ENCODE data around the gene GAS7. TPM values are rescaled to one million over a fixed set of nuclear protein-coding genes. Genes with fewer than 3 reads are reported as not detected.

GAS7 gene
- total RNA-seq, 1 experiment from 2014 or later = 6.0 TPM

DNA sequence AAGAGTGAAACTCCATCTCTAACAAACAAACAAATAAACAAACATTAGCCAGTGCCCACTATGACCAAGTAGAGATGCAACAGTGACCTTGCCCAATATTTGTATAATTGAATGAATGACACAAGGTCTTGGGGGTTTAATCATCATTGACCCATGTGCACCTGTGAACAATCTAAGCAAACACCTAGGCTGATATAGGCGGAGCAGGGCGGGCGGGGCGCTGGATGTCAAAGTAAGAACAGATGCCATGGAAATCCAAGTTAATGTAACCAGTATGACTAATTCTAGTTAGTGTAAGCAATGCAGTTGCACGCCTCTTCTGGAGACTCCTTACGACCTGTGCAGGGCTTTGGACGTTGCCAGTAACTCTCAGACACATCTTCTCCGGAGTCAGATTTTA is 310.9 kb downstream of the GAS7 start:
- H3K27ac Mint-ChIP-seq = no peak overlapping the region; a peak in 1 of 7 replicates
- H3K27me3 Mint-ChIP-seq (ENCODE audit: low read depth) = peaks cover 16% of the 10 kb centered on the region
- H3K23me2 ChIP-seq (ENCODE audit: insufficient read length, low read depth, low read length, poor library complexity, severe bottlenecking) = no peaks in the 10 kb centered on the region
- no peak overlapping the region for H3T11ph ChIP-seq (ENCODE audit: low read length)
- H4K5ac ChIP-seq (ENCODE audit: insufficient read length, low read depth, low read length) = no peak overlapping the region
- no peak overlapping the region for H3K4me3 Mint-ChIP-seq
- H3K9me3 ChIP-seq (ENCODE audit: control insufficient read depth, low read depth, low read length) = no peaks in the 10 kb centered on the region
- no peaks in the 10 kb centered on the region for H3K4me1 ChIP-seq (ENCODE audit: insufficient read depth, low read length)
- H3K27me3 ChIP-seq (ENCODE audit: insufficient read depth, low read length) = no peaks in the 10 kb centered on the region
- no peak overlapping the region for H2BK12ac ChIP-seq (ENCODE audit: insufficient read length, low read depth, low read length)
- no CpG with 5 or more reads among the region's 8 CpGs for WGBS (ENCODE audit: extremely low coverage, insufficient read length, low lambda C conversion rate)
- no peak overlapping the region for H2BK120ac ChIP-seq (ENCODE audit: low read depth, low read length, poor library complexity, severe bottlenecking)
- no peak overlapping the region for H3K18ac ChIP-seq (ENCODE audit: insufficient read length, low read depth, low read length)
- no peak for DNase-seq
- H2BK5ac ChIP-seq (ENCODE audit: insufficient read length, low read length) = no peak overlapping the region
- H3K4ac ChIP-seq (ENCODE audit: low read depth, low read length) = no peak overlapping the region
- no peak overlapping the region for H3K4me2 ChIP-seq (ENCODE audit: insufficient read depth, insufficient read length, low read length)
- TF ChIP-seq, protein P1, sequence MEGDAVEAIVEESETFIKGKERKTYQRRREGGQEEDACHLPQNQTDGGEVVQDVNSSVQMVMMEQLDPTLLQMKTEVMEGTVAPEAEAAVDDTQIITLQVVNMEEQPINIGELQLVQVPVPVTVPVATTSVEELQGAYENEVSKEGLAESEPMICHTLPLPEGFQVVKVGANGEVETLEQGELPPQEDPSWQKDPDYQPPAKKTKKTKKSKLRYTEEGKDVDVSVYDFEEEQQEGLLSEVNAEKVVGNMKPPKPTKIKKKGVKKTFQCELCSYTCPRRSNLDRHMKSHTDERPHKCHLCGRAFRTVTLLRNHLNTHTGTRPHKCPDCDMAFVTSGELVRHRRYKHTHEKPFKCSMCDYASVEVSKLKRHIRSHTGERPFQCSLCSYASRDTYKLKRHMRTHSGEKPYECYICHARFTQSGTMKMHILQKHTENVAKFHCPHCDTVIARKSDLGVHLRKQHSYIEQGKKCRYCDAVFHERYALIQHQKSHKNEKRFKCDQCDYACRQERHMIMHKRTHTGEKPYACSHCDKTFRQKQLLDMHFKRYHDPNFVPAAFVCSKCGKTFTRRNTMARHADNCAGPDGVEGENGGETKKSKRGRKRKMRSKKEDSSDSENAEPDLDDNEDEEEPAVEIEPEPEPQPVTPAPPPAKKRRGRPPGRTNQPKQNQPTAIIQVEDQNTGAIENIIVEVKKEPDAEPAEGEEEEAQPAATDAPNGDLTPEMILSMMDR (conservative IDR thresholded peaks at IDR 0.05) = no peak
- peaks cover 3 to 6% of the 10 kb centered on the region in 2 experiments; a peak in 3 of 4 replicates for H3K4me1 Mint-ChIP-seq
- H3K56ac ChIP-seq (ENCODE audit: insufficient read length, low read depth, low read length) = no peak overlapping the region
- no peak overlapping the region for H2AK5ac ChIP-seq (ENCODE audit: insufficient read length, low read length)
- no peak overlapping the region for H2BK20ac ChIP-seq (ENCODE audit: low read depth, low read length, poor library complexity, severe bottlenecking)
- H2AFZ ChIP-seq (ENCODE audit: low read length) = no peak overlapping the region
- no peak overlapping the region for H3K27ac ChIP-seq (ENCODE audit: insufficient read length, low read depth, low read length)
- peaks cover 19 to 20% of the 10 kb centered on the region in 2 experiments for H3K9me3 Mint-ChIP-seq
- H3K79me1 ChIP-seq (ENCODE audit: insufficient read depth, low read depth, low read length, poor library complexity, severe bottlenecking) = no peaks in the 10 kb centered on the region
- H4K8ac ChIP-seq (replicated peaks; ENCODE audit: insufficient read length, low read depth, low read length) = no peak overlapping the region
- peaks cover 0 to 7% (median 7%) of the 10 kb centered on the region in 3 experiments; a peak in 2 of 7 replicates for H3K36me3 Mint-ChIP-seq (ENCODE audit: insufficient read depth in 1 of 3, low read depth in 3 of 3)
- no peak overlapping the region for H3K23ac ChIP-seq (ENCODE audit: insufficient read length, low read depth, low read length)
- no peak overlapping the region for H3K9ac ChIP-seq (ENCODE audit: extremely low read depth, insufficient read length, low read length)
- H4K91ac ChIP-seq (ENCODE audit: insufficient read length, low read depth, low read length) = no peak overlapping the region
- no peaks in the 10 kb centered on the region for H3K79me2 ChIP-seq (ENCODE audit: insufficient read depth, low read length)
- no peak overlapping the region for H3K14ac ChIP-seq (ENCODE audit: insufficient read depth, low read length)
- no peak overlapping the region for H2BK15ac ChIP-seq (ENCODE audit: low read depth, low read length)
- H4K20me1 ChIP-seq (ENCODE audit: control insufficient read depth, insufficient read depth, insufficient read length) = no peaks in the 10 kb centered on the region
